ENCODE measurements around the gene SPATA21.

DNA sequence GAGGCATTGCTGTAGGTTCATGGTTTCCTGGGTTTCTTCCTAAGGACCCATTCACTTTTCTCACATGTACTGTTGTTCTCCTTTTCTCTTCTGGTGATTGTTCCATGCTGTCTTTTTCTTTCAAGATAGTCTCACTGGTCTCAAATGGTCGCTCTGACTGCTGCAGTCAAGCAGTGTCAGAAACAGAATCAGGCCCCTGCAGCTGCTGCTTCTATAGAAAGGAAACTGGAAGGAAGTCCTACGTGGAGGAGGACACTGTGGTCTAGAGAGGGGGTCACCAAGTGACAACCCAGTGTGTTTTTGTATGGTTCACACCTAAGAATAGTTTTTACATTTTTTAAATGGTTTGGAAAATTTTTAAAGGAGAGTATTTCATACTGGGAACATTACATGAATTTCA lies 5.7 kb upstream of the SPATA21 start:
- TF ChIP-seq, protein P1, sequence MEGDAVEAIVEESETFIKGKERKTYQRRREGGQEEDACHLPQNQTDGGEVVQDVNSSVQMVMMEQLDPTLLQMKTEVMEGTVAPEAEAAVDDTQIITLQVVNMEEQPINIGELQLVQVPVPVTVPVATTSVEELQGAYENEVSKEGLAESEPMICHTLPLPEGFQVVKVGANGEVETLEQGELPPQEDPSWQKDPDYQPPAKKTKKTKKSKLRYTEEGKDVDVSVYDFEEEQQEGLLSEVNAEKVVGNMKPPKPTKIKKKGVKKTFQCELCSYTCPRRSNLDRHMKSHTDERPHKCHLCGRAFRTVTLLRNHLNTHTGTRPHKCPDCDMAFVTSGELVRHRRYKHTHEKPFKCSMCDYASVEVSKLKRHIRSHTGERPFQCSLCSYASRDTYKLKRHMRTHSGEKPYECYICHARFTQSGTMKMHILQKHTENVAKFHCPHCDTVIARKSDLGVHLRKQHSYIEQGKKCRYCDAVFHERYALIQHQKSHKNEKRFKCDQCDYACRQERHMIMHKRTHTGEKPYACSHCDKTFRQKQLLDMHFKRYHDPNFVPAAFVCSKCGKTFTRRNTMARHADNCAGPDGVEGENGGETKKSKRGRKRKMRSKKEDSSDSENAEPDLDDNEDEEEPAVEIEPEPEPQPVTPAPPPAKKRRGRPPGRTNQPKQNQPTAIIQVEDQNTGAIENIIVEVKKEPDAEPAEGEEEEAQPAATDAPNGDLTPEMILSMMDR (IDR thresholded peaks at IDR 0.05; ENCODE audit: poor library complexity, severe bottlenecking) = no peak
- TF ChIP-seq POLR2AphosphoS5 (IDR thresholded peaks at IDR 0.05) (no peak), EZH2 (IDR thresholded peaks at IDR 0.05; ENCODE audit: borderline replicate concordance, insufficient read depth, low read length, poor library complexity, severe bottlenecking) (no peak), TAF1 (IDR thresholded peaks at IDR 0.05; ENCODE audit: low read depth) (no peak), EP300 (conservative IDR thresholded peaks at IDR 0.05; ENCODE audit: poor library complexity, severe bottlenecking) (no peak), RAD21 (conservative IDR thresholded peaks at IDR 0.05) (no peak), MXI1 (conservative IDR thresholded peaks at IDR 0.05; ENCODE audit: poor library complexity, severe bottlenecking) (no peak), SMC3 (conservative IDR thresholded peaks at IDR 0.05; ENCODE audit: poor library complexity) (no peak)
- TF ChIP-seq, protein P2, sequence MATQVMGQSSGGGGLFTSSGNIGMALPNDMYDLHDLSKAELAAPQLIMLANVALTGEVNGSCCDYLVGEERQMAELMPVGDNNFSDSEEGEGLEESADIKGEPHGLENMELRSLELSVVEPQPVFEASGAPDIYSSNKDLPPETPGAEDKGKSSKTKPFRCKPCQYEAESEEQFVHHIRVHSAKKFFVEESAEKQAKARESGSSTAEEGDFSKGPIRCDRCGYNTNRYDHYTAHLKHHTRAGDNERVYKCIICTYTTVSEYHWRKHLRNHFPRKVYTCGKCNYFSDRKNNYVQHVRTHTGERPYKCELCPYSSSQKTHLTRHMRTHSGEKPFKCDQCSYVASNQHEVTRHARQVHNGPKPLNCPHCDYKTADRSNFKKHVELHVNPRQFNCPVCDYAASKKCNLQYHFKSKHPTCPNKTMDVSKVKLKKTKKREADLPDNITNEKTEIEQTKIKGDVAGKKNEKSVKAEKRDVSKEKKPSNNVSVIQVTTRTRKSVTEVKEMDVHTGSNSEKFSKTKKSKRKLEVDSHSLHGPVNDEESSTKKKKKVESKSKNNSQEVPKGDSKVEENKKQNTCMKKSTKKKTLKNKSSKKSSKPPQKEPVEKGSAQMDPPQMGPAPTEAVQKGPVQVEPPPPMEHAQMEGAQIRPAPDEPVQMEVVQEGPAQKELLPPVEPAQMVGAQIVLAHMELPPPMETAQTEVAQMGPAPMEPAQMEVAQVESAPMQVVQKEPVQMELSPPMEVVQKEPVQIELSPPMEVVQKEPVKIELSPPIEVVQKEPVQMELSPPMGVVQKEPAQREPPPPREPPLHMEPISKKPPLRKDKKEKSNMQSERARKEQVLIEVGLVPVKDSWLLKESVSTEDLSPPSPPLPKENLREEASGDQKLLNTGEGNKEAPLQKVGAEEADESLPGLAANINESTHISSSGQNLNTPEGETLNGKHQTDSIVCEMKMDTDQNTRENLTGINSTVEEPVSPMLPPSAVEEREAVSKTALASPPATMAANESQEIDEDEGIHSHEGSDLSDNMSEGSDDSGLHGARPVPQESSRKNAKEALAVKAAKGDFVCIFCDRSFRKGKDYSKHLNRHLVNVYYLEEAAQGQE (IDR thresholded peaks at IDR 0.05; ENCODE audit: borderline replicate concordance) = no peak

Data from neural cell (in vitro differentiated cells).